GM19328 (cell line): ENCODE measurements around the gene CCND1.

Experiments
- ATAC-seq: cut with Tn5 transposase; IDR thresholded peaks from one replicate; pipeline ENCODE4 v1.9.1; 2021; ENCODE audit warnings: mild to moderate bottlenecking, moderate library complexity; ENCODE audit not compliant: unreplicated experiment

CCND1 gene

DNA sequence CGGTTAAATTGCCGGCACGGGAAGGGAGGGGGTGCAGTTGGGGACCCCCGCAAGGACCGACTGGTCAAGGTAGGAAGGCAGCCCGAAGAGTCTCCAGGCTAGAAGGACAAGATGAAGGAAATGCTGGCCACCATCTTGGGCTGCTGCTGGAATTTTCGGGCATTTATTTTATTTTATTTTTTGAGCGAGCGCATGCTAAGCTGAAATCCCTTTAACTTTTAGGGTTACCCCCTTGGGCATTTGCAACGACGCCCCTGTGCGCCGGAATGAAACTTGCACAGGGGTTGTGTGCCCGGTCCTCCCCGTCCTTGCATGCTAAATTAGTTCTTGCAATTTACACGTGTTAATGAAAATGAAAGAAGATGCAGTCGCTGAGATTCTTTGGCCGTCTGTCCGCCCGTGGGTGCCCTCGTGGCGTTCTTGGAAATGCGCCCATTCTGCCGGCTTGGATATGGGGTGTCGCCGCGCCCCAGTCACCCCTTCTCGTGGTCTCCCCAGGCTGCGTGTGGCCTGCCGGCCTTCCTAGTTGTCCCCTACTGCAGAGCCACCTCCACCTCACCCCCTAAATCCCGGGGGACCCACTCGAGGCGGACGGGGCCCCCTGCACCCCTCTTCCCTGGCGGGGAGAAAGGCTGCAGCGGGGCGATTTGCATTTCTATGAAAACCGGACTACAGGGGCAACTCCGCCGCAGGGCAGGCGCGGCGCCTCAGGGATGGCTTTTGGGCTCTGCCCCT is 529 bp upstream of the CCND1 start:
- ATAC-seq = no peak

DNA sequence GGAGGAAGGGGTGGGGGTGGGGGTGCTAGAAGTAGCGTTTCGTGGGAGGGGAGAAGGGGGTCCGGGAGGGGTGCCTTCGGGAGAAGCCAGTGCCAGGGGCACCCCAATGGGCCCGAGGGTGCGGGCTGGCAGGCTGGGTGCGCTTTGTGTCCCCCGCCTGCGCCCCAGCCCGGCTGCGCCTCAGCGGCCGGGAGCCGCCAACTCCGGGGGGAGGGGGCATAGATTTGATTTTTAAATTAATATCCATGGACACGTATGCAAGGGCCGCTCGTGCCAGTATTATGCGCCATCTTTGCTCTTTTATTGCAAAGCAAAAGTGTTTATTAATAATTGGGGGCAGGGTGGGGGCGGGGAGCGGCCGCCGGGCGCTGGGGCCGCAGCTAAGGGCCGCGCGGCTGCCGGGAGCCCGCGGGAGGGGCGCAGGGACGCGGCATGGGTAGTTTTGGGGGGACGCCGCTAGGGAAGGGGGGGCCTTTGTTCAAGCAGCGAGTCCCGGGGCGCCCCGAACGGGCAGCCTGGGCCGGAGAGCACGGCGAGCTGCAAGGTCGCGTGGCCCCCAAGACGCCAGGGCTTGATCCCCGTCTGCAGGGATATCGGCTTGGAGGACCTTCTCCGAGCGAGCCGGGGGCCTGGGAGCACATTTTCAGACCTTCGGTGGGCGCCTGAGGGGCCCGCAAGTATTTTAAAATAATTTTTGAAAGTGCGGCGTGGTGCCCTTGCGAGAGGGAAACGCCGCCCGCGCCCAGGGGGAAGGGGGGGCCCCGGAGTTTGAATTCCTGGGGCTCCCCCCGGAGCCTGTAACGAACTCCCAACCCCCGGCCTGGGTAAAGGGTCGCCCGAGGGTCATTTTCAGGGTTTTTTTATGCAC is 959 bp downstream of the CCND1 start:
- no peak for ATAC-seq

DNA sequence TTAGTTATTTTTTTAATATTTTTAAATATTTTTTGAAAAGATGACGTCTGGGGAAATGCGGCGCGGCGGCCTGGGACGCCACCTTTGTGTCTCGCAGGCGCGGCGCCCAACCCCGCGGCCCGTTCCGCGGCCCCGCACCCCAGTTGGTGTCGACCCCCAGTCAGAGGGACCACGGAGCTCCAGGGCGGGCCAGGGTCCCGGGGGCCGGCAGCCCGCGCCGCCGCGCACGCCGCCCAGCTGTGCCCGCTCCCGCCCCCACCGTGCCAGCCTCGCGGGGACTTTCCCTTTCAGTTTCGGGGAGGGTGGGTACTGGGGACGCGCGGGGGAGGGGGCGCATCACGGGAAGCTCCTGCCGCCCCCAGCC is 1.6 kb downstream of the CCND1 start:
- peak; percentile 12 for ATAC-seq

GRCh38 chr11:69642913-69643632 is 2.1 kb downstream of the CCND1 start:
- ATAC-seq = peak; percentile 49

DNA sequence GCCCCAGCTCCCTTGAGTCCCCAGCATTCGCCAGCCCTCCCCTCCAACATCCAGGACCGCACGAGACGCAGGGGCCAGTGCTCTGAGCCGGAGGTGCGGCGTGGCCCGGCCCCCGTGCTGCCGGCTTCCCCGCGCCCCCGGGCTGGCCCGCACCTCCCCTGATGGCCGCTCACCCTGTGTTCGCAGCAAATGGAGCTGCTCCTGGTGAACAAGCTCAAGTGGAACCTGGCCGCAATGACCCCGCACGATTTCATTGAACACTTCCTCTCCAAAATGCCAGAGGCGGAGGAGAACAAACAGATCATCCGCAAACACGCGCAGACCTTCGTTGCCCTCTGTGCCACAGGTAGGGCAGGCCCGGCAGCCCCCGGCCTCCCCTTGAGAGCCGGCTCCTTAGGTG is 2.7 kb downstream of the CCND1 start:
- no peak for ATAC-seq

- ATAC-seq = no peak
Observed at GRCh38 chr11:69644071-69644961, 3.4 kb downstream of the CCND1 start.

DNA sequence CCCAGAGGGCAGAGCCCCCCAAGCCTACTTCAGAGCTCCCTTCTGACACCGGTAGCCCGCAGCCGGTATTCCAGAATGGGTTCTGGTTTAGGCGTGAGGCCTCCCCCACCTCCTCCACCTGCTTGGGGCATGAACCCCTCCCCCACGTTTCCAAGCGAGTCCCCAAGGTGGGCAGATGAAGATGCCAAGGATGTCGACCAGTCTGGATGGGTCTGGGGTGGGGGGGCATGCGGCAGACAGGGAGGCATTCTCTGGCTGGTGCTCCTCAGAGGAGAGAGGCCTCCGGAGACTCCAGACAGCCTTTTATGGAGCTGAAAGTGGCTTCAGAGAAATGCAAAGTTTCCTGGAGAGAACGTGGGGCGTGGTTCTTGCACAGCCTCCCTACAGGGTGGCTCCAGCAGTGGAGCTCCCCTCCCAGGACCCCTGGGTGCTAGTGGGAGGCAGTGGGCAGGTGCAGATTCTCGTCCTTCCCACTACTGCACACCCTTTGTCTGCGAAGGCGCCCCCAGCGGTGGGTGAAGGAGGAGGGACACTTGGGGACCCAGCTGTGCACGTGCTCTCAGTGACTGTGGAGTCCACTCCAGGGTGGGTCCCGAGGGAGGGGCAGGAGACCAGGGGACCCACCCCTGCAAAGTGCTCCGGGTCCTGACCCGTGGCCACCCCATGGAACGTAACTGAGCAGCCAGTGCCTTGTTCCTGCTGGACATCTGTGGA is 4.2 kb downstream of the CCND1 start:
- ATAC-seq = no peak

- ATAC-seq = no peak
Observed at GRCh38 chr11:69645801-69646492, 5.0 kb downstream of the CCND1 start.

DNA sequence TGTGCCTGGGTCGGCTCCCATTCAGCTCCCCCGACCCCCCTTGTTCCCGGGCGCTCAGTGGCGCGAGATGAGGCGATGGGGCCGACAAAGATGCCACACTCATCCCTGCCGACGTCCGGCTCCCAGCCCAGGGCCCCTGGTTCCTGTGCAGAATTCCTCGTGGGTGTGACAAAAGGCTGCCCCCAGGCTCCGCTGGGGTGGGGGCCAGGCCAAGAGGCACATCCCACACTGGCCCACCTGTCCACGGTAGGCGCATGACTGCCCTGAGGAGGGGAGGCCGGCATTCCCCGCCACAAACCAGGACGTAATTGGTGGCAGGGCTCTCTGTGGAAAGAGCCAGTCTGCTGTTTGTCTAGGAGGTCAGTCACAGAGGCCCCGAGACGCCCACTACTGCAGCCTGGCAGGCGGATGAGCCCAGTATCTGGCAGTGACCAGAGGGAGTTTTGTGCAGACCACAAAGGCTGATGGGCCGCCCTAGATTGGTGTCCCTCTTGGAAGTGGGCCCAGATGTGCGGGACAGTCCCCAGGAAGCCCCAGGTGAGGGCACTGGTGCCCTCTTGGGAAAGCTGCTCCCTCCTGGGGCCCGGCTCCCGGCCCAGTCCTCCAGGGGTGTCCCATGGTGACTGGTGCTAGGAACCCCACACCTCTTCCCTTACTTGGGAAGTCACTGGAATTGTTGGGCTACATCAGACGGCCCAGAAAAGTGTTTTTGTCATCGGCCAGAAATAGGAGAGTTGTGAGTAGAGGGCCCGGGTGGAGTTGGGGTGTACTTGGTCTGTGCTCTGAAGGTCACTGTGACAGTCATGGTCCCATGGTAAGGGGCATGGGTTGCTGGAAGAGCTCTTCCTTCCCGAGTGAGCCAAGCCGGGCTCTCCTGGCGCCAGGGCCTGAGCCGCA is 5.8 kb downstream of the CCND1 start:
- ATAC-seq = no peak

- ATAC-seq = no peak
Observed at GRCh38 chr11:69647390-69647748, 6.4 kb downstream of the CCND1 start.

DNA sequence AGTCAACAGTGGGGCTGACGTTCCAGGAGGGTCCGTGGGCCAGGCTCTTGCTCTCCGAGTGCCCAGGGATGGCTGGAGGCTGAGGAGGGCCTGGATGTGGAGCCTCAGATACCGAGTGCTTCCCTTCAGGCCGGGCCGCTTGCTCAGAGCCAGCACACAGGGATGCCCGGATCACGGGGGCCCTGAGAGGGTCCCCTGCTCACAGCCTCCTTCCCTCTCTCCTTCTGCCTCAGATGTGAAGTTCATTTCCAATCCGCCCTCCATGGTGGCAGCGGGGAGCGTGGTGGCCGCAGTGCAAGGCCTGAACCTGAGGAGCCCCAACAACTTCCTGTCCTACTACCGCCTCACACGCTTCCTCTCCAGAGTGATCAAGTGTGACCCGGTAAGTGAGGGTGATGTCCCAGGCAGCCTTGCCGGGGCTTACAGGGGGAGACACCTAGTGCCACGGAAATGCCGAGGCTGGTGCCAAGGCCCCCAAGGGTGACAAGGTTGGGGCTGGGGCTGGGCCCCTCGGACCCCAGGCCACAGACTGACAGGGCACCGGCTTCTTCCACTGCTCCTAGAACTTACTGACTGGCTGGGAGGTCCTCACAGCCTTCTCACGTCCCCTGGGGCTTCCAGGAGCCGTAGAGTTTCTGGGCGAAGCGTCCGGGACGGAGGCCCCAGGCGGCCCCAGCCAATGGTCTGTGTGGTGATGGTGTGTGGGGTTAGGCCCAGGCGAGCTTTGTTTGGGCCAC is 7.0 kb downstream of the CCND1 start:
- ATAC-seq = no peak

DNA sequence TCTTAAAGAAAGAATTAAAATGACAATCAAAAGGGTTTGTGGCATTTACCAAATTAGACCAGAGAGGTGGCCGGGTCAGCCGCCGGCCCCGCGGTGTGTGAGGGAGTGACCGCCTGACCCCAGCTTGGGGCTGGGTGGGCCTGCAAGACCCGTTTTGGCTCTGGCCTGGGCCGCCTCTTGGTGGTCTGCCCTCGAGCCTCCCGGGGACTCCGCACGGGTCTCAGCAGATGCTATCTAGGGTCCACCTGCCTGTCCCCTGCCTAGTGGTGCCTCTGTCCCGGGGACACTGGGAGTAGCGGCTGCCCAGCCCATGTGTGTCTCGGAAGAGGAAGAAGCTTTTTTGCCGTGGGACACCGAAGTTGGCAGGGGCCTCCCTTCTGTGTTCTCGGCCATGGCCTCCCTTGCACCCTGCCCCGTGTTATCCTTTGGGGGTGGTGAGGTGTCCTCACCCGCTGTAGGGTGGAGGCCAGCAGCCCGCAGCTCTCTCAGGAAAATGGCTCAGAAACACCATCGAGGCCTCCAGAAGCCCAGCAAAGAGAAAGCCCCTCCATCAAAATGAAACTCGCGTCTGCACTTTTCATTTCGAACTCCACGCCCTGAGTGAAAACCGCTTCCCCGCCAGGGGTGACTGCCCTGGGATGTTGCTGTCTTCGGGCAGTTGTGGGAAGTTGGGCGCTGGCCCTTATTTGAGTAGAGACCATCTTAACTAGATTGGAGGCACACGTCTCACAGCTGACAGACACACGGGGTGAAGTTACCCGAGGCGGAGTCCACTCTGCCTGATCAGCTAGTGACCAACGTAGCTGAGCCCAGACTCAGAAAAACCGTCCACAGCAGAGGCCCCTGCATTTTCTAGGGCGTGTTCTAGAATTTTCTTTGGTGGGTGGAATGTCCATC is 8.0 kb downstream of the CCND1 start:
- ATAC-seq = no peak

- no peak for ATAC-seq
Observed at GRCh38 chr11:69649576-69649900, 8.6 kb downstream of the CCND1 start.

GRCh38 chr11:69650081-69650831 is 9.3 kb downstream of the CCND1 start:
- ATAC-seq = no peak

DNA sequence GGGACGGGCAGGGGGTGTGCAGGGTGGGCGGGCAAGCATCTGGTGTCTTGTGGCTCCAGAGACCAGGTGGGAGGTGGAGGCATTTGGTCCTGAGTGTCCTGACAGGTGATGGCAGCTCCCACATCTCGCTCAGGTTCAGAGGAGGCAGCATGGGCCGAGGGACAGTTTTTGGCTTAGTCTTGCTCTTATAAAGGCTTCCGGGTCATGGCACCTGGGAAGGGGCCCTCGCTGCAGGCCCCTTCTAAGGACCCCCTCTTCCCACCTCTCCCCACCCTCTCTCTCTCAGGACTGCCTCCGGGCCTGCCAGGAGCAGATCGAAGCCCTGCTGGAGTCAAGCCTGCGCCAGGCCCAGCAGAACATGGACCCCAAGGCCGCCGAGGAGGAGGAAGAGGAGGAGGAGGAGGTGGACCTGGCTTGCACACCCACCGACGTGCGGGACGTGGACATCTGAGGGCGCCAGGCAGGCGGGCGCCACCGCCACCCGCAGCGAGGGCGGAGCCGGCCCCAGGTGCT is 9.9 kb downstream of the CCND1 start:
- ATAC-seq = no peak
